GM12801 (cell line): Measurements from ENCODE around the gene LRG1.

ENCODE experiments used
- CTCF ChIP-seq: IDR thresholded peaks from one replicate; pipeline ENCODE4 v1.5.1; 2011; ENCODE audit warnings: control low read depth; ENCODE audit not compliant: insufficient read length; ENCODE audit errors: extremely low read depth

Gene LRG1

GRCh38 chr19:4493104-4493928 lies 46.5 kb downstream of the LRG1 start:
- no peak for TF ChIP-seq CTCF

- TF ChIP-seq CTCF, result no peak
These were observed 47.3 kb downstream of the LRG1 start for GRCh38 chr19:4492337-4493103.

DNA sequence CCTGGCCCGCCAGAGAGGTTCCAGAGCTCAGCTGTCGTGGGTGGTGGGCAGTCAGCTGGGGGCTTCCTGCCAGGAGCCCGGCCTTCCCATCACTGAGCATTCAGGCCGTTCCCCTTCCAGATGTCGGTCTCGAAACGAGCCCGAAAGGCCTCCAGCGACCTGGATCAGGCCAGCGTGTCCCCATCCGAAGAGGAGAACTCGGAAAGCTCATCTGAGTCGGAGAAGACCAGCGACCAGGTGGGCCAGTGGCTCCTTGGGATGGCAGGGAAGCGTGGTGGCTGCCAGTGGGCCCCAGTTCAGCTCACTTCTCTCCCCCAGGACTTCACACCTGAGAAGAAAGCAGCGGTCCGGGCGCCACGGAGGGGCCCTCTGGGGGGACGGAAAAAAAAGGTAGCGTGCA lies 48.4 kb downstream of the LRG1 start:
- no peak for TF ChIP-seq CTCF

GRCh38 chr19:4488496-4488895 lies 51.3 kb downstream of the LRG1 start:
- no peak for TF ChIP-seq CTCF

DNA sequence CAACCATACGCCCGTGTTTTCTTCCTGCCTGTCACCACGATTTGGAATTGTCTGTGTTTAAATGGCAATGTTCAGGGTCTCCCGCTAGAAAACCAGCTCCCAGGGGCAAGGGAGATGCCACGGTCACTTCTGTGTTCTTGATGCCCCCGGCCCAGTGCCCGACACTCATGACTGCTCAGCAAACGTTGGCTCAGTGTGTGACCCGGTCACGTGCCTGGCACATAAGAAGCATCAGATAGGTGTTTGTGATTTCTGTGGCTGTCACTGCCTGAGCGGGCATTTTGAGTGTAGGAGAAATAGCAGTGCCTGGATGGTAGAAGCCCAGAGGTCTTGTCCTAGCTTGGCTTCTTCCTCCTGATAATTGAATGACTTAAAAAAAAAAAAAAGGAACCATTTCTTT lies 52.3 kb downstream of the LRG1 start:
- TF ChIP-seq CTCF, result no peak
